ENCODE data around the gene GAB4.

GAB4 gene

GRCh38 chr22:17009640-17010291 lies 1.7 kb upstream of the GAB4 start:
- Histone ChIP-seq H3K4ac (ENCODE audit: low read depth, low read length) (no peak overlapping the region), H3K36me3 (ENCODE audit: control insufficient read depth, insufficient read depth, low read length) (no peaks in the 10 kb centered on the region)
- WGBS (ENCODE audit: extremely low coverage, insufficient coverage, low lambda C conversion rate): no CpG with 5 or more reads among the region's 9 CpGs

GRCh38 chr22:17007257-17007656 lies 765 bp downstream of the GAB4 start:
- H2BK5ac ChIP-seq (ENCODE audit: low read length): no peak overlapping the region
- H3K79me1 ChIP-seq (ENCODE audit: low read length): no peaks in the 10 kb centered on the region
- no peaks in the 10 kb centered on the region for H3K36me3 ChIP-seq (ENCODE audit: control insufficient read depth, insufficient read depth, low read length)
- H4K8ac ChIP-seq (ENCODE audit: low read depth, low read length): no peak overlapping the region
- no peak for DNase-seq
- H3K4ac ChIP-seq (ENCODE audit: low read depth, low read length): no peak overlapping the region
- no peaks in the 10 kb centered on the region for H3K4me1 ChIP-seq (ENCODE audit: control insufficient read depth, low read depth, low read length)
- H3K79me2 ChIP-seq (ENCODE audit: control insufficient read depth, insufficient read depth, low read length): no peaks in the 10 kb centered on the region
- H2BK120ac ChIP-seq (ENCODE audit: low read depth, low read length): no peak overlapping the region
- no peak overlapping the region for H3K4me2 ChIP-seq (ENCODE audit: low read length)
- H3K9ac ChIP-seq (ENCODE audit: low read length): no peak overlapping the region
- no peak overlapping the region for H2BK15ac ChIP-seq (replicated peaks; ENCODE audit: low read depth)
- H2AK5ac ChIP-seq (ENCODE audit: low read length): no peak overlapping the region
- no peak overlapping the region for H3K23ac ChIP-seq (ENCODE audit: low read length)
- H3K56ac ChIP-seq (ENCODE audit: low read length): no peak overlapping the region
- H3K18ac ChIP-seq (ENCODE audit: low read length): no peak overlapping the region
- no peak overlapping the region for H3K27ac ChIP-seq (ENCODE audit: low read depth, low read length)
- no peak overlapping the region for H3K4me3 ChIP-seq (ENCODE audit: low read length)
- H4K5ac ChIP-seq (ENCODE audit: low read length): no peak overlapping the region
- no CpG with 5 or more reads among the region's 22 CpGs for WGBS (ENCODE audit: extremely low coverage, insufficient coverage, low lambda C conversion rate)
- no peaks in the 10 kb centered on the region for H3K27me3 ChIP-seq (ENCODE audit: insufficient read depth, low read length, poor library complexity)

More at GRCh38 chr22:17009640-17010291, 1.7 kb upstream of the GAB4 start:
- no peak overlapping the region for H3K18ac ChIP-seq (ENCODE audit: low read length)
- no peak overlapping the region for H3K56ac ChIP-seq (ENCODE audit: low read length)
- no peak overlapping the region for H3K4me3 ChIP-seq (ENCODE audit: low read length)
- H3K79me1 ChIP-seq (ENCODE audit: low read length): no peaks in the 10 kb centered on the region
- no peak overlapping the region for H2AK5ac ChIP-seq (ENCODE audit: low read length)
- H3K4me2 ChIP-seq (ENCODE audit: low read length): no peak overlapping the region
- no peak overlapping the region for H3K27ac ChIP-seq (ENCODE audit: low read depth, low read length)
- DNase-seq: peak; percentile 2
- H3K4me1 ChIP-seq (ENCODE audit: control insufficient read depth, low read depth, low read length): no peaks in the 10 kb centered on the region
- no peak overlapping the region for H3K23ac ChIP-seq (ENCODE audit: low read length)
- no peaks in the 10 kb centered on the region for H3K79me2 ChIP-seq (ENCODE audit: control insufficient read depth, insufficient read depth, low read length)
- H3K27me3 ChIP-seq (ENCODE audit: insufficient read depth, low read length, poor library complexity): no peaks in the 10 kb centered on the region
- H2BK120ac ChIP-seq (ENCODE audit: low read depth, low read length): no peak overlapping the region
- H2BK15ac ChIP-seq (replicated peaks; ENCODE audit: low read depth): no peak overlapping the region
- H4K8ac ChIP-seq (ENCODE audit: low read depth, low read length): no peak overlapping the region
- no peak overlapping the region for H2BK5ac ChIP-seq (ENCODE audit: low read length)
- no peak overlapping the region for H3K9ac ChIP-seq (ENCODE audit: low read length)
- H4K5ac ChIP-seq (ENCODE audit: low read length): no peak overlapping the region

- Histone ChIP-seq H3K23ac (ENCODE audit: low read length) (no peak overlapping the region), H3K18ac (ENCODE audit: low read length) (no peak overlapping the region), H2BK120ac (ENCODE audit: low read depth, low read length) (no peak overlapping the region), H3K4me1 (ENCODE audit: control insufficient read depth, low read depth, low read length) (no peaks in the 10 kb centered on the region), H2AK5ac (ENCODE audit: low read length) (no peak overlapping the region), H3K56ac (ENCODE audit: low read length) (no peak overlapping the region), H3K79me1 (ENCODE audit: low read length) (no peaks in the 10 kb centered on the region), H3K4me2 (ENCODE audit: low read length) (no peak overlapping the region), H3K36me3 (ENCODE audit: control insufficient read depth, insufficient read depth, low read length) (no peaks in the 10 kb centered on the region), H4K5ac (ENCODE audit: low read length) (no peak overlapping the region), H3K27ac (ENCODE audit: low read depth, low read length) (no peak overlapping the region), H3K4ac (ENCODE audit: low read depth, low read length) (no peak overlapping the region), H3K79me2 (ENCODE audit: control insufficient read depth, insufficient read depth, low read length) (no peaks in the 10 kb centered on the region), H3K4me3 (ENCODE audit: low read length) (no peak overlapping the region), H3K9ac (ENCODE audit: low read length) (no peak overlapping the region), H2BK15ac (replicated peaks; ENCODE audit: low read depth) (no peak overlapping the region), H4K8ac (ENCODE audit: low read depth, low read length) (no peak overlapping the region), H3K27me3 (ENCODE audit: insufficient read depth, low read length, poor library complexity) (no peaks in the 10 kb centered on the region), H2BK5ac (ENCODE audit: low read length) (no peak overlapping the region)
- no peak for DNase-seq
- whole genome bisulfite sequencing (ENCODE audit: extremely low coverage, insufficient coverage, low lambda C conversion rate): no CpG with 5 or more reads among the region's 6 CpGs
These were observed 18.1 kb downstream of the GAB4 start for GRCh38 chr22:16989915-16990314.

- no CpG with 5 or more reads among the region's 6 CpGs for WGBS (ENCODE audit: extremely low coverage, insufficient coverage, low lambda C conversion rate)
- H3K9ac ChIP-seq (ENCODE audit: low read length): no peak overlapping the region
These were observed 19.8 kb downstream of the GAB4 start for GRCh38 chr22:16988257-16988656.

GRCh38 chr22:16987822-16988221 lies 20.2 kb downstream of the GAB4 start:
- Histone ChIP-seq H3K18ac (ENCODE audit: low read length) (no peak overlapping the region), H2AK5ac (ENCODE audit: low read length) (no peak overlapping the region), H3K4me3 (ENCODE audit: low read length) (no peak overlapping the region), H3K4me2 (ENCODE audit: low read length) (no peak overlapping the region), H2BK15ac (replicated peaks; ENCODE audit: low read depth) (no peak overlapping the region), H3K27ac (ENCODE audit: low read depth, low read length) (no peak overlapping the region), H3K9ac (ENCODE audit: low read length) (no peak overlapping the region), H3K4ac (ENCODE audit: low read depth, low read length) (no peak overlapping the region), H4K8ac (ENCODE audit: low read depth, low read length) (no peak overlapping the region), H3K56ac (ENCODE audit: low read length) (no peak overlapping the region), H3K79me1 (ENCODE audit: low read length) (no peaks in the 10 kb centered on the region), H3K79me2 (ENCODE audit: control insufficient read depth, insufficient read depth, low read length) (no peaks in the 10 kb centered on the region), H3K23ac (ENCODE audit: low read length) (no peak overlapping the region), H3K4me1 (ENCODE audit: control insufficient read depth, low read depth, low read length) (no peaks in the 10 kb centered on the region), H3K36me3 (ENCODE audit: control insufficient read depth, insufficient read depth, low read length) (no peaks in the 10 kb centered on the region), H3K27me3 (ENCODE audit: insufficient read depth, low read length, poor library complexity) (no peaks in the 10 kb centered on the region), H4K5ac (ENCODE audit: low read length) (no peak overlapping the region), H2BK5ac (ENCODE audit: low read length) (no peak overlapping the region), H2BK120ac (ENCODE audit: low read depth, low read length) (no peak overlapping the region)
- WGBS (ENCODE audit: extremely low coverage, insufficient coverage, low lambda C conversion rate): no CpG with 5 or more reads among the region's 7 CpGs
- DNase-seq: no peak

More at GRCh38 chr22:16988257-16988656, 19.8 kb downstream of the GAB4 start:
- Histone ChIP-seq H3K4me1 (ENCODE audit: control insufficient read depth, low read depth, low read length) (no peaks in the 10 kb centered on the region), H3K4ac (ENCODE audit: low read depth, low read length) (no peak overlapping the region), H3K36me3 (ENCODE audit: control insufficient read depth, insufficient read depth, low read length) (no peaks in the 10 kb centered on the region), H2AK5ac (ENCODE audit: low read length) (no peak overlapping the region), H4K5ac (ENCODE audit: low read length) (no peak overlapping the region), H3K79me1 (ENCODE audit: low read length) (no peaks in the 10 kb centered on the region), H3K27me3 (ENCODE audit: insufficient read depth, low read length, poor library complexity) (no peaks in the 10 kb centered on the region), H2BK5ac (ENCODE audit: low read length) (no peak overlapping the region), H3K56ac (ENCODE audit: low read length) (no peak overlapping the region), H3K4me2 (ENCODE audit: low read length) (no peak overlapping the region), H3K27ac (ENCODE audit: low read depth, low read length) (no peak overlapping the region), H2BK15ac (replicated peaks; ENCODE audit: low read depth) (no peak overlapping the region), H3K79me2 (ENCODE audit: control insufficient read depth, insufficient read depth, low read length) (no peaks in the 10 kb centered on the region), H4K8ac (ENCODE audit: low read depth, low read length) (no peak overlapping the region), H2BK120ac (ENCODE audit: low read depth, low read length) (no peak overlapping the region), H3K18ac (ENCODE audit: low read length) (no peak overlapping the region), H3K23ac (ENCODE audit: low read length) (no peak overlapping the region), H3K4me3 (ENCODE audit: low read length) (no peak overlapping the region)
- DNase-seq: no peak
